ENCODE results near the gene FAM163B. TPM values are rescaled to one million over a fixed set of nuclear protein-coding genes. Genes with fewer than 3 reads are reported as not detected.

FAM163B gene
- total and polyA plus RNA-seq, 2 donors (not counting 1 experiment from before 2014, with no cell fraction given): not detected

GRCh38 chr9:133556354-133556753, 52.8 kb downstream of the FAM163B start:
- Histone ChIP-seq H3K27ac (ENCODE audit: insufficient read depth, low read length) (no peak overlapping the region), H3K4me1 (ENCODE audit: control insufficient read depth, extremely low read depth, insufficient read depth, low read length) (peaks cover 15% of the 10 kb centered on the region), H3K9me3 (ENCODE audit: control insufficient read depth, insufficient read depth, low read depth, low read length) (no peaks in the 10 kb centered on the region), H3K4me2 (ENCODE audit: extremely low read depth, insufficient read depth, low read length) (no peak overlapping the region), H3K79me2 (ENCODE audit: control insufficient read depth, insufficient read depth, low read length) (no peaks in the 10 kb centered on the region), H2AFZ (ENCODE audit: low read length) (no peak overlapping the region), H4K20me1 (ENCODE audit: control insufficient read depth, extremely low read depth, insufficient read depth, low read length) (no peaks in the 10 kb centered on the region), H3K4me3 (replicated peaks in 1 of 4; ENCODE audit: control extremely low read depth in 1 of 4, insufficient read depth in 1 of 4, low read depth in 3 of 4, low read length in 4 of 4) (no peak overlapping the region), H3K9ac (ENCODE audit: insufficient read depth, low read length) (no peak overlapping the region), H3K36me3 (ENCODE audit: control insufficient read depth, insufficient read depth, low read length) (no peaks in the 10 kb centered on the region), H3K27me3 (ENCODE audit: control insufficient read depth, insufficient read depth, low read length) (no peaks in the 10 kb centered on the region)
- TF ChIP-seq EZH2 (IDR thresholded peaks at IDR 0.05; ENCODE audit: low read length, missing control alignments): no peak
- TF ChIP-seq, protein P1, sequence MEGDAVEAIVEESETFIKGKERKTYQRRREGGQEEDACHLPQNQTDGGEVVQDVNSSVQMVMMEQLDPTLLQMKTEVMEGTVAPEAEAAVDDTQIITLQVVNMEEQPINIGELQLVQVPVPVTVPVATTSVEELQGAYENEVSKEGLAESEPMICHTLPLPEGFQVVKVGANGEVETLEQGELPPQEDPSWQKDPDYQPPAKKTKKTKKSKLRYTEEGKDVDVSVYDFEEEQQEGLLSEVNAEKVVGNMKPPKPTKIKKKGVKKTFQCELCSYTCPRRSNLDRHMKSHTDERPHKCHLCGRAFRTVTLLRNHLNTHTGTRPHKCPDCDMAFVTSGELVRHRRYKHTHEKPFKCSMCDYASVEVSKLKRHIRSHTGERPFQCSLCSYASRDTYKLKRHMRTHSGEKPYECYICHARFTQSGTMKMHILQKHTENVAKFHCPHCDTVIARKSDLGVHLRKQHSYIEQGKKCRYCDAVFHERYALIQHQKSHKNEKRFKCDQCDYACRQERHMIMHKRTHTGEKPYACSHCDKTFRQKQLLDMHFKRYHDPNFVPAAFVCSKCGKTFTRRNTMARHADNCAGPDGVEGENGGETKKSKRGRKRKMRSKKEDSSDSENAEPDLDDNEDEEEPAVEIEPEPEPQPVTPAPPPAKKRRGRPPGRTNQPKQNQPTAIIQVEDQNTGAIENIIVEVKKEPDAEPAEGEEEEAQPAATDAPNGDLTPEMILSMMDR (conservative IDR thresholded peaks at IDR 0.05 in 1 of 2, IDR thresholded peaks at IDR 0.05 in 1 of 2; ENCODE audit: low read depth in 1 of 2, low read length in 2 of 2): no peak
- no peak for DNase-seq (ENCODE audit: low read depth in 2 of 2)

- no peak overlapping the region for H3K9ac ChIP-seq (ENCODE audit: insufficient read depth, low read length)
- no peak overlapping the region for H2AFZ ChIP-seq (ENCODE audit: low read length)
- no peaks in the 10 kb centered on the region for H4K20me1 ChIP-seq (ENCODE audit: control insufficient read depth, extremely low read depth, insufficient read depth, low read length)
- H3K4me3 ChIP-seq (replicated peaks in 1 of 4; ENCODE audit: control extremely low read depth in 1 of 4, insufficient read depth in 1 of 4, low read depth in 3 of 4, low read length in 4 of 4): no peak overlapping the region
- no peaks in the 10 kb centered on the region for H3K27me3 ChIP-seq (ENCODE audit: control insufficient read depth, insufficient read depth, low read length)
- peaks cover 15% of the 10 kb centered on the region for H3K4me1 ChIP-seq (ENCODE audit: control insufficient read depth, extremely low read depth, insufficient read depth, low read length)
- no peaks in the 10 kb centered on the region for H3K36me3 ChIP-seq (ENCODE audit: control insufficient read depth, insufficient read depth, low read length)
- DNase-seq (ENCODE audit: low read depth in 2 of 2): no peak
- no peak for TF ChIP-seq EZH2 (IDR thresholded peaks at IDR 0.05; ENCODE audit: low read length, missing control alignments)
- TF ChIP-seq, protein P1 (conservative IDR thresholded peaks at IDR 0.05 in 1 of 2, IDR thresholded peaks at IDR 0.05 in 1 of 2; ENCODE audit: low read depth in 1 of 2, low read length in 2 of 2): no peak
- no peaks in the 10 kb centered on the region for H3K79me2 ChIP-seq (ENCODE audit: control insufficient read depth, insufficient read depth, low read length)
- no peak overlapping the region for H3K4me2 ChIP-seq (ENCODE audit: extremely low read depth, insufficient read depth, low read length)
- no peak overlapping the region for H3K27ac ChIP-seq (ENCODE audit: insufficient read depth, low read length)
- H3K9me3 ChIP-seq (ENCODE audit: control insufficient read depth, insufficient read depth, low read depth, low read length): no peaks in the 10 kb centered on the region
These were observed 54.5 kb downstream of the FAM163B start for GRCh38 chr9:133554729-133555128.

DNA sequence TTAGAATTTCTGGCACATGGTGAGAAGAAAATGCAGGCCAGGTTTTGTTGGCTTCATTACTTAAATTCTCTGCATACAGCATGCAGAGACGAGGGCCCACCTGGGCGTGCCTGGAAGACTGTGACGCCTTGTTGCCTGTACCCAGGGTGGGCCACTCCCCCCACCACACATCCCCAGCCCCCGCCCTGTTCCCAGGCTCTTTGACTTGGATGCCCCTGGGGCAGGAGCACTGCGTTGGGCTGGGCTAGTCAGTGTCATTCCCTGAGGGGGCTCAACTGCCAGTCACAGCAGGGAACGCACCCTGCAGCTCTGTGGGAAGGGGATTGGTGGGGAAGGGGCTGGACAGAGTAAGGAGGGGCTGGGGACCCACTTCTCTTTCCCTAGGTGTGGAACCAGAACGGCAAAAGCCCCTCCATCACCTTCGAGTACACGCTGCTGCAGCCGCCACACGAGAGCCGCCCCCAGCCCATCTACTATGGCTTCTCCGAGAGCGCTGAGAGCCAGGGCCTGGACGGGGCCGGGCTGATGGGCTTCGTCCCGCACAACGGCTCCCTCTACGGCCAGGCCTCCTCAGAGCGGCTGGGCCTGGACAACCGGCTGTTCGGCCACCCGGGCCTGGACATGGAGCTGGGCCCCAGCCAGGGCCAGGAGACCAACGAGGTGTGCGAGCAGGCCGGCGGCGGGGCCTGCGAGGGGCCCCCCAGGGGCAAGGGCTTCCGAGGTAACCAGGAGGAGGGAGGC, 55.0 kb downstream of the FAM163B start:
- Histone ChIP-seq H3K4me2 (ENCODE audit: extremely low read depth, insufficient read depth, low read length) (no peak overlapping the region), H3K4me1 (ENCODE audit: control insufficient read depth, extremely low read depth, insufficient read depth, low read length) (peaks cover 15% of the 10 kb centered on the region), H2AFZ (ENCODE audit: low read length) (no peak overlapping the region), H3K9ac (ENCODE audit: insufficient read depth, low read length) (no peak overlapping the region), H3K27me3 (ENCODE audit: control insufficient read depth, insufficient read depth, low read length) (no peaks in the 10 kb centered on the region), H4K20me1 (ENCODE audit: control insufficient read depth, extremely low read depth, insufficient read depth, low read length) (no peaks in the 10 kb centered on the region), H3K27ac (ENCODE audit: insufficient read depth, low read length) (no peak overlapping the region), H3K9me3 (ENCODE audit: control insufficient read depth, insufficient read depth, low read depth, low read length) (no peaks in the 10 kb centered on the region), H3K4me3 (replicated peaks in 1 of 4; ENCODE audit: control extremely low read depth in 1 of 4, insufficient read depth in 1 of 4, low read depth in 3 of 4, low read length in 4 of 4) (no peak overlapping the region), H3K79me2 (ENCODE audit: control insufficient read depth, insufficient read depth, low read length) (no peaks in the 10 kb centered on the region), H3K36me3 (ENCODE audit: control insufficient read depth, insufficient read depth, low read length) (no peaks in the 10 kb centered on the region)
- TF ChIP-seq, protein P1 (conservative IDR thresholded peaks at IDR 0.05 in 1 of 2, IDR thresholded peaks at IDR 0.05 in 1 of 2; ENCODE audit: low read depth in 1 of 2, low read length in 2 of 2): no peak
- no peak for TF ChIP-seq EZH2 (IDR thresholded peaks at IDR 0.05; ENCODE audit: low read length, missing control alignments)
- no peak for DNase-seq (ENCODE audit: low read depth in 2 of 2)
